GM19035 (cell line): ENCODE data around the gene HECW1.
A peak's percentile ranks its signal among the peaks of the same experiment; 100 is the strongest.
"Not testable (repeated sequence)": the region's sequence is repeated elsewhere in the genome, so short reads cannot be mapped to it uniquely, and the experiment has no call there.

Experiments
- ATAC-seq: cut with Tn5 transposase; IDR thresholded peaks from one replicate; pipeline ENCODE4 v1.9.1; 2021; ENCODE audit not compliant: unreplicated experiment

HECW1 gene

DNA sequence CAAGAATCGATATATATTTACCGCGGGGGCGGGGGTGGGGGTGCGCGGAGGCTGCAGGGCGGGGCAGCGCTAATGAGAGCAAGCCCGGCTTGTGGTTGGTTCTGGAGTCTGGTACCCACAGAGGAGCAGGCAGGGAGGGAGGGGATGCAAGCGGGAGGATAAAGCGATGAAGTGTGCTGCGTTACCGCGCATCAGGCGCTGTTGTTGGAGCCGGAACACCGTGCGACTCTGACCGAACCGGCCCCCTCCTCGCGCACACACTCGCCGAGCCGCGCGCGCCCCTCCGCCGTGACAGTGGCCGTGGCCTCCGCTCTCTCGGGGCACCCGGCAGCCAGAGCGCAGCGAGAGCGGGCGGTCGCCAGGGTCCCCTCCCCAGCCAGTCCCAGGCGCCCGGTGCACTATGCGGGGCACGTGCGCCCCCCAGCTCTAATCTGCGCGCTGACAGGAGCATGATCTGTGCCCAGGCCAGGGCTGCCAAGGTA lies at the start of gene HECW1:
HECW1 (plus strand) TSS at position 189 of the 482 bp plus-strand sequence. CDS start 131,259 bp downstream, outside the sequence.
- no peak for ATAC-seq

DNA sequence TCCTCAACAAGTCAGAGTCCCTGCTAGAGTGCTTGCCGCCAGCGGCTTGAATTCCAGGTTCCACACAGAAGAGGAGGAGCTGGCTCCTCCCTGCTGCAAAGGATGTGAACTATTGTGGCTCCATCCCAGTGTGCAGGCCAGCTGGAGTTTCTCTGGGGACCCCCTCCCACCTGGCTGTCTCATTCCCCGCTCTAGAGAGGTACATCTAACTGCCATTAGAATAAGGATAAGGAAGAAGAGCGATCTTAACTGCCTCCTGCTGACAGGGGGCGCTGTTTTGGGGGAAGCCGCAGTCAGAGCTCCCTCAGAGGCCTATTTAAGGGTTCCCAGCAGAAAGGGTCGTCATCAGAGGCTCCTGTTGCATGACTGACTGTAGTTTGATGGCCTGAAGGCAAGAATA lies 40.8 kb upstream of the HECW1 start:
- no peak for ATAC-seq

- peak; percentile 53 for ATAC-seq
Observed at GRCh38 chr7:43072530-43072929, 39.9 kb upstream of the HECW1 start.

DNA sequence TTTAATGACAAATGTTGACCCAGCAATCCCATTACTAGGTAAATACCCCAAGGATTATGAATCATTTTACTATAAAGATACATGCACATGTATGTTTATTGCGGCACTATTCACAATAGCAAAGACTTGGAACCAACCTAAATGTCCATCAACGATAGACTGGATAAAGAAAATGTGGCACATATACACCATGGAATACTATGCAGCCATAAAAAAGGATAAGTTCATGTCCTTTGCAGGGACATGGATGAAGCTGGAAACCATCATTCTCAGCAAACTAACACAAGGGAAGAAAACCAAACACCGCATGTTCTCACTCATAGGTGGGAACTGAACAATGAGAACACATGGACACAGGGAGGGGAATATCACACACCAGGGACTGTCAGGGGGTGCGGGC lies 38.6 kb upstream of the HECW1 start:
- not testable (repeated sequence) for ATAC-seq

DNA sequence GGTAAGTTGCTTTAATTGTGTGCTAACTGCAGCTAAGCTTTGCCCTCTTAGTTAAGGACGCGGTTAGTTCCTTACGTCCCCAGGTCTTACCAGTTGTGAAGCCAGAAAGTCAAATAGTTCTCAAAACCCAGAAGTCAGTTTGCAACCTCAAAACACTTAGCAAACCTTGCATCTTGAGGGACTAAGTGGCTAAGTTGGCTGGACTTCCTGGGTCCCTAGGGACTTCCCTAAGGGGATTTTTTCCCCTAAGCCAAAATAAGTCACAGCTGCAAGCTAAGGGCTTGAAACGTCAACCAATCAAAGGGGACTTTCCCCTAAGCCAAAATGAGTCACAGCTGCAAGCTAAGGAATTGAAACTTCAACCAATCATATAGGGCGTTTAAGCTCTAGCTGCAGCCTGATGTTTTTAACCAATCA lies 36.2 kb upstream of the HECW1 start:
- peak; percentile 51 for ATAC-seq

- ATAC-seq, result no peak
Observed at GRCh38 chr7:43076606-43077005, 35.8 kb upstream of the HECW1 start.

DNA sequence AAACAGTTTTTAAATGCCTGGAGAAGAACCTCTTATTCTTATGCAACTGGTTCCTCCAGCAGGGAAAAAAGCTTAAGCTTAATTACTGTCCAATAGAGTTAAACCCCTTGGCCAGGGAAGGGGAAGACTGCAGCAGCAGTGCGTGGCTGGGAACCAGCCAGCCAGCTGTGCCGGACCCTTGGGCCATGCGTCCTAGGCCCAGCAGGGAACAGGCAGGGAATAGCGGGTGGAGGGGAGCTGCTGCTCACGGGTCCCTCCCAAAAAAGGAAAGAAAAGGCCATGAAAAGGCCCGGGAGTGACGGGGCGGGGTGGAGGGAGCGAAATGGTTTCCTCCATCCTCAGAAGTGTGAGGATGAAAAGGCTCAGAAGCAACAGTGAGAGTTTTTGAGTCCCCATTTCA lies 35.2 kb upstream of the HECW1 start:
- ATAC-seq, result no peak

GRCh38 chr7:43077732-43078391 lies 34.6 kb upstream of the HECW1 start:
- ATAC-seq, result no peak

DNA sequence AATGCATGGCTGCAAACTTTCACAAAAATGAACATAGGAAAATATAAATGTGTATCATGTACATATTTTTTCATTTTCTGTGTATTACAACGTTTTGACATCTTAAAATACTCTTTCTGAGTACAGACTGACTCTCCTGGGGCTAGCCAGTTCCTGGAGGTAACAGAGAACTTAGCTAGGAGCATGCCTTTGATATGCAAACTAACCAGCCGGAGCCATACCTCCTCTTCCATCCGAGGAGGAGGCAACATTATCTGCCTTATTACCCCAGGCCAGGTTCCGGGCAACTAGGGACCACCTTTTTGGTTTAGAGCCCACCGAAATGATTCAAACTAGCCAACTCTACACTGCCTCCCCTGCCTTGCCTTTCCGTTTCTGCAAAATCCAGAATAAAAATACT lies 33.7 kb upstream of the HECW1 start:
- ATAC-seq, result no peak

- no peak for ATAC-seq
Observed at GRCh38 chr7:43081603-43082002, 30.8 kb upstream of the HECW1 start.

DNA sequence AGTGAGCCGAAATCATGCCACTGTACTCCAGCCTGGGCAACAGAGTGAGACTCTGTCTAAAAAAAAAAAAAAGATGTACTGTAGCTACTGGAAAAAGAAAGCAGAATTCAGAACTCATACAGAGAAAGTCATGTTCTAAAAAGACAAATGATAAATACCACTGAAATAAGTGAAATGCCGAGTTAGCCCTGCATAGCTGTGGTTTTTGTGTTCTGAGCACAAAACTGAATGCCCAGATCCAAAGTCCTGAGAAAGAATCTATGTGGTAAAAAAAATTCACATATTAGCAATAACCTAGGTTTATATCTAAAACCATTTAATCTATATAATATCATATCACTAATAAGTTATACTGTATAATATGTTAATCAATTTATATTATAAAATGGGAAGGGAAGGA lies 29.3 kb upstream of the HECW1 start:
- no peak for ATAC-seq

DNA sequence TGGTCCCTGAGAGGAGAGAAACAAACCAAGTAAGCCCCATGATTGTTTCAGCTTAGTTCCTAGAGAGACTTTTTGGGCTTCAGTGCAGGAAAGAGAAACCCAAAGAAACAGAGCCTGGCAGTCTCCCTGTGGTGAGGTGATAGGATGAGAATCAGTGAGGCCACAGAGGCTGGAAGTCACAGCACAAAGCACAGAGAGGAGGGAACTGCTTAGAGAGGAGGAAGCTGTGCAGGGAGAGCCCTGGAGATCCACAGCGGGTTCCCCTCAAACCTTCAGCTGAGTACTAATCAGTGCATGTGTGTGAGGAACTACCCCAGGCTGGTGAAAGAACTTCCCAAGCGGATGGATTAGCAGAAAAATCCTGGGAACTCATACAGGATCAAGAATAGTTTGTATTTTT lies 27.4 kb upstream of the HECW1 start:
- no peak for ATAC-seq

- no peak for ATAC-seq
Observed at GRCh38 chr7:43085992-43086391, 26.5 kb upstream of the HECW1 start.

DNA sequence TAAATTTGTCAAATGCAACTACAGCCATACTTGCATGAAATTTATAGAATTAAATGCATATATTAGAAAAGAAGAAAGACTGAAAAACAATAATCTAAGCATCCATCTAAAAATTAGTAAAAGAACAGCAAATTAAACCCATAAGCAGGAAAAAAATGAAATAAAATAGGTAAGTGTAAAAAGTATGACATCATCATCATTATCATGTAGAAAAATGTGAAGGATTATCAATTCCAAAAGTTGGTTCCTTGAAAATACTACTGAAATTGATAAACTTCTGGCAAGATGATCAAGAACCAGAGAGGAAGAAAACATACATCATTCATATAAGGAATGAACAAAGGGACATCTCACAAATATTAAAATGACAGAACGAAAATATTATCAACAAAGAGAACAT lies 19.6 kb upstream of the HECW1 start:
- no peak for ATAC-seq

- ATAC-seq, result no peak
Observed at GRCh38 chr7:43096875-43097274, 15.6 kb upstream of the HECW1 start.

DNA sequence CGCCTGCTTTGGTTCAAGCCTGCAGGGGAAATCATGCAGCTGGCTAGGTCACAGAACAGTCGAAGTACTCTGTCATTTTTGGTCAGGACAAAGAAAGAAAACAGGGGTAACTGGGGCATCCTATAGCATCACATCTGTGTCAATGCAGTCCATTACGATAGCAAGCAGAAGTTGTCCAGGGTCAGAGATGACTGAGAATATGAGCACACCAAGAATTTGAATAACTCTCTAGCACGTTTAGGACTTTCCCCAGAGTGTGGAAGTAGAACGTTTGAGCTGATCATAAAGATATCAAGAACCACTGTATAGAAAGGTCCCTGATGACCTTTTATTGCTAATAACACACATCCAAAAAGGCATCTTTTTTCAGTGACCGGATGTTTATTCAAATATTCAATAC lies 12.7 kb upstream of the HECW1 start:
- ATAC-seq, result no peak

- no peak for ATAC-seq
Observed at GRCh38 chr7:43104874-43105520, 7.5 kb upstream of the HECW1 start.

DNA sequence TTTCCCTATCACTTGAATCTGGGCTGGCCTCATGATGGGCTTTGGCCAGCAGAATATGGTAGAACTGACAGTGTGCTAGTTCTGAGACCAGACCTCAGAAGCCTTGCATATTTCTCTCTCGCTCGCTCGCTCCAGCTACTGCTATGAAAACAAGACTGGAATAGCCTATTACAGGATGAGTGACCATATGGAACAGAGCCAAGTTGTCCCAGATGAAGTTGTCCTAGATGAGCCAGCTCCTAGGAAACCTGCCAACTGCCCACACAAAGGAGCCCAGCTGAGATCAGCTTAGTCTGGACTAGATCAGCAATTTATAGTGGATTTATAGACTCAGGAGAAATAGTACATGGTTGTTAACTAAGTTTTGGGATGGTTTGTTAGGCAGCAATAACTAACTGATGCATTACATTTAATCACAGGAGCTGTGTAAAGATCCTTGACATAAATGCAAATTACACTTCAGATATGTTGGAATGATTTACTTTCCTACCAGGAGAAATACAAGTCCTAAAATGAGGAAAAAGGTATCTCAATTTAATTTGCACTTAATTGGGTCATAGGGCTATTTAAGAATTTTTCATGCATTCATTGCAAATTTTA lies 6.8 kb upstream of the HECW1 start:
- no peak for ATAC-seq

DNA sequence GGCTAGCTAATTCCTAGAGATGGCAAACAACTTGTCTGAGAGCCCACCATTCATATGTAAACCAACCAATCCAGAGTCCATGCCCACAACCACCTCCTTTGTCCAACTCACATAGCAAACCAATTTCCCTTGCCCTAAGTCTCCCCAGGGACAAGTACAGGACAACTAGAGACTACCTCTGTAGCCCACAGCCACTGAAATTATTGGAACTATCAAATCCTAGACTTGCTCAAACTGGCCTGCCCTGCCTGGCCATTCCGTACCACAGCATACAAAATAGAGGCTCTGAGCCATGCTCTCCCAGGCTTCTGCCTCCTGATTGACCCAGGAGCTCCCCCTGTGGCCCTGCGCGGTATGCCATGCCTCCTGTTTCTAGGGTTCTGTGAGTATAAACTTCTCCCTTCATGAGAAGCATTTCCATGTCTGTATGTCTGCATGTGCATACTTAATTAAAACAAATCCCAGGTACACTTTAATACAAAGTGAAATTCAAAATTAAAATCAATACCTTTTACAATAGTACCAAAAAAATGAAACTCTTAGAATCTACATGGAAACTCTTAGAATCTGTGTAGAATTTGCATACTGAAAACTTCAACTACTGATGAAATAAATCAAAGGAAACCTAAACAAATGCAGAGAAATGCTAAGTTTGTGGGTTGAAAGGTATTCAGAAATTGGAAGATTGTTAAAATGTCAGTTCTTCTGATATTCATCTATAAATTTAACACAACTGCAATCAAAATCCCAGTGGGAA lies 4.0 kb upstream of the HECW1 start:
- ATAC-seq, result peak; percentile 89

- no peak for ATAC-seq
Observed at GRCh38 chr7:43110791-43111535, 1.5 kb upstream of the HECW1 start.
